Fibroblast of pulmonary artery (primary cell): Measurements from ENCODE around the gene CAPN12.

Source experiments
- DNase-seq: peaks from one replicate; pipeline ENCODE4 v3.0.0-alpha.2; 2010; ENCODE audit warnings: low read depth
- H3K4me3 ChIP-seq: replicated peaks from 2 replicates; pipeline ENCODE4 v1.5.1; 2011; ENCODE audit warnings: low read depth, mild to moderate bottlenecking, control low read depth, low read length, moderate library complexity
- CTCF ChIP-seq: IDR thresholded peaks from 2 replicates; pipeline ENCODE4 v1.5.1; 2011; ENCODE audit warnings: mild to moderate bottlenecking, control low read depth, low read length, inconsistent platforms; ENCODE audit errors: missing control alignments

The CAPN12 gene

GRCh38 chr19:38704488-38705026 lies 39.7 kb downstream of the CAPN12 start:
- no peak for TF ChIP-seq CTCF
- no peak overlapping the region for H3K4me3 ChIP-seq
- no peak for DNase-seq

- H3K4me3 ChIP-seq = no peak overlapping the region
- no peak for TF ChIP-seq CTCF
- no peak for DNase-seq
These were observed 40.8 kb downstream of the CAPN12 start for GRCh38 chr19:38703509-38703908.

GRCh38 chr19:38702278-38702677 lies 42.0 kb downstream of the CAPN12 start:
- no peak for DNase-seq
- H3K4me3 ChIP-seq = no peak overlapping the region
- TF ChIP-seq CTCF = no peak

GRCh38 chr19:38701455-38702063 lies 42.7 kb downstream of the CAPN12 start:
- no peak overlapping the region for H3K4me3 ChIP-seq
- TF ChIP-seq CTCF = no peak
- no peak for DNase-seq

GRCh38 chr19:38700902-38701454 lies 43.3 kb downstream of the CAPN12 start:
- no peak for DNase-seq
- no peak for TF ChIP-seq CTCF
- no peak overlapping the region for H3K4me3 ChIP-seq

- H3K4me3 ChIP-seq = no peak overlapping the region
- DNase-seq = no peak
- TF ChIP-seq CTCF = no peak
These were observed 43.8 kb downstream of the CAPN12 start for GRCh38 chr19:38700350-38700901.
